ENCODE measurements around the gene MMS22L. TPM values are rescaled to one million over a fixed set of nuclear protein-coding genes. Genes with fewer than 3 reads are reported as not detected.

MMS22L gene
- total and polyA plus RNA-seq, 2 of the 13 experiments (the other 11 are each of a cell fraction or from before 2014, with no cell fraction given) = 6.2 to 32.9 TPM

DNA sequence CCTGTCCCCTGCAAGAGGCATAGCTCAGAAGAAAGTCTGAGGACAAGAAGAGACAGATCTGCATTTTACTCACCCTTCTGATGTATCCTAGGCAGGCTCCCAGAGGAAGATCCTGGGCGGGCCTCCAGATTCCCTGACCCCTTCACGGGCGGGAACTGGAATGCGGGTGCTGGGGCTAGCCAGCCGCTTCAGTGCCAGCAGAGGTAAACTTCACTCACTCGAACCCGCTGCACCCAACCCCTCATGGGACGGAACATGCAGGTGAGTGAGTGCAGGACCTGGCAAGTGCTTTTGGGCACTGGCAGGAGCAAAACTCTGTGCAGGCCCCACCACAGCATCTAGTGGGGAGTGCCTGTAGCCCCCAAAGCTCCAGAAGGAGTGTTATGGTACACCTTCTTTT lies 171.8 kb downstream of the MMS22L start:
- Histone ChIP-seq H3K4me1 (ENCODE audit: insufficient read depth, low read length) (no peaks in the 10 kb centered on the region), H3K79me2 (ENCODE audit: insufficient read depth, low read length) (no peaks in the 10 kb centered on the region), H3K9me3 (ENCODE audit: low read length) (no peaks in the 10 kb centered on the region), H3K27me3 (ENCODE audit: control insufficient read depth in 1 of 2, insufficient read depth in 2 of 2, low read length in 2 of 2) (no peaks in the 10 kb centered on the region; a peak in 1 of 5 replicates), H3K4me3 (replicated peaks in 1 of 3; ENCODE audit: insufficient read depth in 1 of 3, low read depth in 2 of 3, low read length in 3 of 3) (no peak overlapping the region), H3K36me3 (replicated peaks in 1 of 2; ENCODE audit: control insufficient read depth in 1 of 2, insufficient read depth in 2 of 2, low read length in 2 of 2) (no peaks in the 10 kb centered on the region), H3K9ac (ENCODE audit: insufficient read depth, low read depth, low read length) (no peak overlapping the region), H3K4me2 (ENCODE audit: low read depth, low read length) (no peak overlapping the region), H3K27ac (ENCODE audit: extremely low read length, insufficient read depth, low read length) (no peak overlapping the region), H4K20me1 (ENCODE audit: insufficient read depth, low read length) (no peaks in the 10 kb centered on the region; the same call in 1 of the 2 replicates), H2AFZ (ENCODE audit: low read length) (no peak overlapping the region)
- no TSS peak for BruUV-seq (replicated peaks)
- TF ChIP-seq ZNF644 (CRISPR knock-in tag; IDR thresholded peaks at IDR 0.05; ENCODE audit: low read depth) = no peak
- no peak for TF ChIP-seq HNRNPL (IDR thresholded peaks at IDR 0.05; ENCODE audit: low read depth, low read length)
- TF ChIP-seq, protein P1, sequence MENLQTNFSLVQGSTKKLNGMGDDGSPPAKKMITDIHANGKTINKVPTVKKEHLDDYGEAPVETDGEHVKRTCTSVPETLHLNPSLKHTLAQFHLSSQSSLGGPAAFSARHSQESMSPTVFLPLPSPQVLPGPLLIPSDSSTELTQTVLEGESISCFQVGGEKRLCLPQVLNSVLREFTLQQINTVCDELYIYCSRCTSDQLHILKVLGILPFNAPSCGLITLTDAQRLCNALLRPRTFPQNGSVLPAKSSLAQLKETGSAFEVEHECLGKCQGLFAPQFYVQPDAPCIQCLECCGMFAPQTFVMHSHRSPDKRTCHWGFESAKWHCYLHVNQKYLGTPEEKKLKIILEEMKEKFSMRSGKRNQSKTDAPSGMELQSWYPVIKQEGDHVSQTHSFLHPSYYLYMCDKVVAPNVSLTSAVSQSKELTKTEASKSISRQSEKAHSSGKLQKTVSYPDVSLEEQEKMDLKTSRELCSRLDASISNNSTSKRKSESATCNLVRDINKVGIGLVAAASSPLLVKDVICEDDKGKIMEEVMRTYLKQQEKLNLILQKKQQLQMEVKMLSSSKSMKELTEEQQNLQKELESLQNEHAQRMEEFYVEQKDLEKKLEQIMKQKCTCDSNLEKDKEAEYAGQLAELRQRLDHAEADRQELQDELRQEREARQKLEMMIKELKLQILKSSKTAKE (CRISPR knock-in tag; IDR thresholded peaks at IDR 0.05; ENCODE audit: borderline replicate concordance) = no peak
- TF ChIP-seq KDM1A (CRISPR knock-in tag; IDR thresholded peaks at IDR 0.05) = no peak
- TF ChIP-seq, protein P2, sequence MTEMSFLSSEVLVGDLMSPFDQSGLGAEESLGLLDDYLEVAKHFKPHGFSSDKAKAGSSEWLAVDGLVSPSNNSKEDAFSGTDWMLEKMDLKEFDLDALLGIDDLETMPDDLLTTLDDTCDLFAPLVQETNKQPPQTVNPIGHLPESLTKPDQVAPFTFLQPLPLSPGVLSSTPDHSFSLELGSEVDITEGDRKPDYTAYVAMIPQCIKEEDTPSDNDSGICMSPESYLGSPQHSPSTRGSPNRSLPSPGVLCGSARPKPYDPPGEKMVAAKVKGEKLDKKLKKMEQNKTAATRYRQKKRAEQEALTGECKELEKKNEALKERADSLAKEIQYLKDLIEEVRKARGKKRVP (CRISPR knock-in tag; IDR thresholded peaks at IDR 0.05) = no peak
- no peak for TF ChIP-seq ZNF501 (CRISPR knock-in tag; IDR thresholded peaks at IDR 0.05)
- TF ChIP-seq ZFAT (CRISPR knock-in tag; conservative IDR thresholded peaks at IDR 0.05) = no peak
- TF ChIP-seq, protein P3, sequence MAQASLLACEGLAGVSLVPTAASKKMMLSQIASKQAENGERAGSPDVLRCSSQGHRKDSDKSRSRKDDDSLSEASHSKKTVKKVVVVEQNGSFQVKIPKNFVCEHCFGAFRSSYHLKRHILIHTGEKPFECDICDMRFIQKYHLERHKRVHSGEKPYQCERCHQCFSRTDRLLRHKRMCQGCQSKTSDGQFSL (CRISPR knock-in tag; IDR thresholded peaks at IDR 0.05) = no peak
- TF ChIP-seq ATM (IDR thresholded peaks at IDR 0.05; ENCODE audit: borderline replicate concordance) = no peak
- TF ChIP-seq, protein P4, sequence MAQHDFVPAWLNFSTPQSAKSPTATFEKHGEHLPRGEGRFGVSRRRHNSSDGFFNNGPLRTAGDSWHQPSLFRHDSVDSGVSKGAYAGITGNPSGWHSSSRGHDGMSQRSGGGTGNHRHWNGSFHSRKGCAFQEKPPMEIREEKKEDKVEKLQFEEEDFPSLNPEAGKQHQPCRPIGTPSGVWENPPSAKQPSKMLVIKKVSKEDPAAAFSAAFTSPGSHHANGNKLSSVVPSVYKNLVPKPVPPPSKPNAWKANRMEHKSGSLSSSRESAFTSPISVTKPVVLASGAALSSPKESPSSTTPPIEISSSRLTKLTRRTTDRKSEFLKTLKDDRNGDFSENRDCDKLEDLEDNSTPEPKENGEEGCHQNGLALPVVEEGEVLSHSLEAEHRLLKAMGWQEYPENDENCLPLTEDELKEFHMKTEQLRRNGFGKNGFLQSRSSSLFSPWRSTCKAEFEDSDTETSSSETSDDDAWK (CRISPR knock-in tag; IDR thresholded peaks at IDR 0.05) = no peak
- TF ChIP-seq RBFOX2 (IDR thresholded peaks at IDR 0.05; ENCODE audit: low read depth, low read length) = no peak
- no peak for TF ChIP-seq ZNF33A (CRISPR knock-in tag; IDR thresholded peaks at IDR 0.05; ENCODE audit: borderline replicate concordance)
- no peak for TF ChIP-seq MTF1 (CRISPR knock-in tag; IDR thresholded peaks at IDR 0.05)
- no peak for TF ChIP-seq MTA1 (CRISPR knock-in tag; IDR thresholded peaks at IDR 0.05; ENCODE audit: borderline replicate concordance)
- TF ChIP-seq RXRB (CRISPR knock-in tag; IDR thresholded peaks at IDR 0.05; ENCODE audit: borderline replicate concordance) = no peak
- TF ChIP-seq, protein P5, sequence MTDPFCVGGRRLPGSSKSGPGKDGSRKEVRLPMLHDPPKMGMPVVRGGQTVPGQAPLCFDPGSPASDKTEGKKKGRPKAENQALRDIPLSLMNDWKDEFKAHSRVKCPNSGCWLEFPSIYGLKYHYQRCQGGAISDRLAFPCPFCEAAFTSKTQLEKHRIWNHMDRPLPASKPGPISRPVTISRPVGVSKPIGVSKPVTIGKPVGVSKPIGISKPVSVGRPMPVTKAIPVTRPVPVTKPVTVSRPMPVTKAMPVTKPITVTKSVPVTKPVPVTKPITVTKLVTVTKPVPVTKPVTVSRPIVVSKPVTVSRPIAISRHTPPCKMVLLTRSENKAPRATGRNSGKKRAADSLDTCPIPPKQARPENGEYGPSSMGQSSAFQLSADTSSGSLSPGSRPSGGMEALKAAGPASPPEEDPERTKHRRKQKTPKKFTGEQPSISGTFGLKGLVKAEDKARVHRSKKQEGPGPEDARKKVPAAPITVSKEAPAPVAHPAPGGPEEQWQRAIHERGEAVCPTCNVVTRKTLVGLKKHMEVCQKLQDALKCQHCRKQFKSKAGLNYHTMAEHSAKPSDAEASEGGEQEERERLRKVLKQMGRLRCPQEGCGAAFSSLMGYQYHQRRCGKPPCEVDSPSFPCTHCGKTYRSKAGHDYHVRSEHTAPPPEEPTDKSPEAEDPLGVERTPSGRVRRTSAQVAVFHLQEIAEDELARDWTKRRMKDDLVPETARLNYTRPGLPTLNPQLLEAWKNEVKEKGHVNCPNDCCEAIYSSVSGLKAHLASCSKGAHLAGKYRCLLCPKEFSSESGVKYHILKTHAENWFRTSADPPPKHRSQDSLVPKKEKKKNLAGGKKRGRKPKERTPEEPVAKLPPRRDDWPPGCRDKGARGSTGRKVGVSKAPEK (CRISPR knock-in tag; IDR thresholded peaks at IDR 0.05; ENCODE audit: borderline replicate concordance) = no peak
- TF ChIP-seq ZNF619 (CRISPR knock-in tag; IDR thresholded peaks at IDR 0.05) = no peak
- in situ Hi-C loops (cut with HindIII; ENCODE audit: extremely low pct_ligation_motif_present, low pct_unique_long_range_greater_than_20kb) = no loop called here
- FAIRE-seq (no peak), ATAC-seq (no peak), DNase-seq (ENCODE audit: low spot score) (no peak)
- intact Hi-C loops (cut with micrococcal nuclease; ENCODE audit: unreplicated experiment) = no loop called here
- ChIA-PET CTCF (ENCODE audit: low intra/inter-chr PET ratio, low total read pairs) (no interaction called here), POLR2A (no interaction called here)
- WGBS (ENCODE audit: low lambda C conversion rate) = 73% methylated on average over 6 of the region's 8 CpGs

All from HepG2 (cell line).